Vagina (tissue), 2 donors: ENCODE measurements around the gene MERTK.

Experiments used
- CTCF ChIP-seq, 3 experiments: fragments of 450-650 bp in 2 of 3; fragments of 200-600 bp in 1 of 3; sonication (generic) in 1 of 3; IDR thresholded peaks; one replicate each; pipeline ENCODE4 v1.5.1; 2017 to 2019; ENCODE audit warnings: antibody characterized with exemption in 3 of 3, mild to moderate bottlenecking in 2 of 3, moderate library complexity in 2 of 3
- POLR2A ChIP-seq, 2 donors: fragments of 450-650 bp; IDR thresholded peaks; one replicate each; pipeline ENCODE4 v1.6.1; 2017; ENCODE audit warnings: antibody characterized with exemption in 2 of 2, mild to moderate bottlenecking in 2 of 2, moderate library complexity in 2 of 2
- POLR2AphosphoS5 ChIP-seq, 2 donors: sonication (generic); formaldehyde crosslinking; IDR thresholded peaks; one replicate each; pipeline ENCODE4 v1.9.0; 2017; ENCODE audit warnings: antibody characterized with exemption in 2 of 2, mild to moderate bottlenecking in 2 of 2, low read depth in 1 of 2; ENCODE audit not compliant: insufficient read depth in 1 of 2

DNA sequence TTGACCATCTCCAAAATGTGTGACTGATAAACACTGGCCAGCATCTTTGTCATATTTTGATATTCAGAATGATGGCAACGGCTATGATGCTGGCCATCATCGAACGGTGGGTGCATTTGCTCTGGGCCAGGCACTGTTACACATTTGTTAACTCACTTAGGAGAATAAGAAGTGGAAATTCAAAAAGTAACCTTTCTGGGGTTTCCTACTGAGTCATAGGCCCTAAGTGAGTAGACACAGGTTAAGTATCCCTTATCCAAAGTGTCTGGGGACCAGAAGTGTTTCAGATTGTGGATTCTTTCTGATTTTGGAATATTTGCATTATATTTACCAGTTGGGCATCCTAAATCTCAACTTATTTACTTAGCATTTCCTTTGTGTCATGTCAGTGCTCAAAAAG lies 92.0 kb downstream of the MERTK start:
- no peak for TF ChIP-seq CTCF (IDR thresholded peaks at IDR 0.05)
- no peak for TF ChIP-seq POLR2AphosphoS5 (IDR thresholded peaks at IDR 0.05; ENCODE audit: insufficient read depth in 1 of 2, low read depth in 1 of 2)
- no peak for TF ChIP-seq POLR2A (IDR thresholded peaks at IDR 0.05)
